GM12878 (cell line): ENCODE results near the gene TMEM82. TPM values are rescaled to one million over a fixed set of nuclear protein-coding genes. Genes with fewer than 3 reads are reported as not detected.

Source experiments
- ATF3 ChIP-seq: IDR thresholded peaks from 2 replicates; pipeline ENCODE4 v1.6.1; 2011; ENCODE audit warnings: low read depth, mild to moderate bottlenecking, low read length, moderate library complexity, borderline replicate concordance; ENCODE audit errors: extremely low read depth
- BMI1 ChIP-seq: fragments of 450-650 bp; IDR thresholded peaks from 2 replicates; pipeline ENCODE4 v1.6.1; 2016; ENCODE audit warnings: mild to moderate bottlenecking, moderate library complexity, borderline replicate concordance
- CBX5 ChIP-seq: sonication (generic); IDR thresholded peaks from 2 replicates; pipeline ENCODE4 v1.6.1; 2016; ENCODE audit warnings: low read depth, moderate library complexity, mild to moderate bottlenecking, inconsistent platforms
- E4F1 ChIP-seq: fragments of 450-650 bp; IDR thresholded peaks from 2 replicates; pipeline ENCODE4 v1.6.1; 2018; ENCODE audit warnings: borderline replicate concordance, mild to moderate bottlenecking; ENCODE audit not compliant: partially characterized antibody
- KDM1A ChIP-seq: fragments of 200-600 bp; sonication (generic); IDR thresholded peaks from 2 replicates; pipeline ENCODE4 v1.6.1; 2016; ENCODE audit warnings: borderline replicate concordance
- KLF5 ChIP-seq: fragments of 450-650 bp; IDR thresholded peaks from 2 replicates; pipeline ENCODE4 v1.6.1; 2014; ENCODE audit warnings: mild to moderate bottlenecking; ENCODE audit not compliant: partially characterized antibody
- MLLT1 ChIP-seq: fragments of 450-650 bp; IDR thresholded peaks from 2 replicates; pipeline ENCODE4 v1.6.1; 2016; ENCODE audit warnings: mild to moderate bottlenecking
- MXI1 ChIP-seq: fragments of 150-350 bp; IDR thresholded peaks from 2 replicates; pipeline ENCODE4 v1.6.1; 2011; ENCODE audit warnings: low read depth, mild to moderate bottlenecking, inconsistent platforms, low read length, improper control_type of control experiment
- NRF1 ChIP-seq: conservative IDR thresholded peaks from 2 replicates; pipeline ENCODE4 v1.6.1; 2011; ENCODE audit warnings: mild to moderate bottlenecking, low read depth, low read length, improper control_type of control experiment
- SMC3 ChIP-seq: IDR thresholded peaks from 2 replicates; pipeline ENCODE4 v1.6.1; 2011; ENCODE audit warnings: low read length, improper control_type of control experiment, borderline replicate concordance
- YBX1 ChIP-seq: fragments of 450-650 bp; IDR thresholded peaks from 2 replicates; pipeline ENCODE4 v1.6.1; 2016; ENCODE audit warnings: antibody characterized with exemption
- ZBTB4 ChIP-seq: fragments of 450-650 bp; formaldehyde crosslinking; IDR thresholded peaks from 2 replicates; pipeline ENCODE4 v1.4.0; 2022; ENCODE audit warnings: mild to moderate bottlenecking, moderate library complexity
- ZZZ3 ChIP-seq: IDR thresholded peaks from 2 replicates; pipeline ENCODE4 v1.6.1; 2011; ENCODE audit warnings: low read depth; ENCODE audit not compliant: control insufficient read depth, insufficient read length
- polyA plus RNA-seq, 11 experiments: library from polyadenylated mRNA; depleted of rRNA in 4 of 11; unstranded in 6 of 11; stranded (reverse) in 5 of 11; fragments of >200 nt; fragmentation: Nextera tagmentation in 4 of 11; fragmentation: Illumina TruSeq in 1 of 11; extraction: Ambion mirVana in 4 of 11; extraction: Trizol in 1 of 11; gene quantifications; 1 replicate in 1 of 11; 2 replicates in 10 of 11; pipeline versions ENCODE4 v1.2.1 to v1.2.3, GENCODE V29; 2011 to 2016; ENCODE audit warnings: inconsistent platforms in 2 of 11, missing spikeins in 2 of 11, low read depth in 1 of 11
- total RNA-seq, 4 experiments: library from RNA; depleted of rRNA in 3 of 4; stranded (reverse); fragments of >200 nt in 3 of 4; fragmentation: Illumina TruSeq in 1 of 4; extraction: Trizol in 1 of 4; gene quantifications; 2 replicates each; pipeline versions ENCODE4 v1.2.1 to v1.2.3, GENCODE V29; 2013 to 2021

TMEM82 gene
- total and polyA plus RNA-seq, 10 of the 15 experiments (the other 5 are each of a cell fraction or from before 2014, with no cell fraction given): not detected

- no peak for TF ChIP-seq SMC3
- no peak for TF ChIP-seq ZZZ3
- no peak for TF ChIP-seq CBX5
- no peak for TF ChIP-seq YBX1
- TF ChIP-seq KLF5: no peak
- TF ChIP-seq ATF3: no peak
- no peak for TF ChIP-seq E4F1
- no peak for TF ChIP-seq NRF1
- TF ChIP-seq KDM1A: no peak
- no peak for TF ChIP-seq ZBTB4 (CRISPR knock-in tag)
- no peak for TF ChIP-seq MLLT1
- TF ChIP-seq MXI1: no peak
- TF ChIP-seq BMI1: no peak
Observed at GRCh38 chr1:15709226-15709625, 33.1 kb upstream of the TMEM82 start (continued).
